ENCODE measurements around the gene SPATA19.
A peak's percentile ranks its signal among the peaks of the same experiment; 100 is the strongest.
"Not testable (repeated sequence)": the region's sequence is repeated elsewhere in the genome, so short reads cannot be mapped to it uniquely, and the experiment has no call there.

Gene SPATA19

DNA sequence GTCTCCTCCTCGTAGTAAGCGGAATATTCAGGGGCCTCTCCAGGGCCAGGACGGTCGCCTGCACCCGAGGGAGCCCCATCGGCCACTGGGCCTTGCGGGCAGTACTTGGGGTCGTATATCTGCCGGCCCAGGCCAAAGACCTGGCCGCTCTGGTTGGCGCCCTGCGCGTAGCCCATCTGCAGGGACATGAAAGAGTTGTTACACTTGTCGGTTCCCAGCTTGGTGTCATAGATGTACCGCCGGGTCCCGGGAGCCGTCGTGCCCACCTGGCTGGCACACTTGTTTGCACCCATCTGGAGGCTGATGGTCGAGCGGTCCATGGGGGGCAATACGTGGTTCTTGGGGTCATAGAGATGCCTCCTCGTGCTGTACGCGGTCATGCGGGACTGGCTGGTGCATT, 19.4 kb upstream of the SPATA19 start (continued):
- TF ChIP-seq, protein P1, sequence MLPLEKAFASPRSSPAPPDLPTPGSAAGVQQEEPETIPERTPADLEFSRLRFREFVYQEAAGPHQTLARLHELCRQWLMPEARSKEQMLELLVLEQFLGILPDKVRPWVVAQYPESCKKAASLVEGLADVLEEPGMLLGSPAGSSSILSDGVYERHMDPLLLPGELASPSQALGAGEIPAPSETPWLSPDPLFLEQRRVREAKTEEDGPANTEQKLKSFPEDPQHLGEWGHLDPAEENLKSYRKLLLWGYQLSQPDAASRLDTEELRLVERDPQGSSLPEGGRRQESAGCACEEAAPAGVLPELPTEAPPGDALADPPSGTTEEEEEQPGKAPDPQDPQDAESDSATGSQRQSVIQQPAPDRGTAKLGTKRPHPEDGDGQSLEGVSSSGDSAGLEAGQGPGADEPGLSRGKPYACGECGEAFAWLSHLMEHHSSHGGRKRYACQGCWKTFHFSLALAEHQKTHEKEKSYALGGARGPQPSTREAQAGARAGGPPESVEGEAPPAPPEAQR (tag by site-specific recombination; IDR thresholded peaks at IDR 0.05): no peak
- TF ChIP-seq BCL11B (tag by site-specific recombination; IDR thresholded peaks at IDR 0.05; ENCODE audit: low read depth): no peak
- no peak for TF ChIP-seq MEIS1 (CRISPR knock-in tag; IDR thresholded peaks at IDR 0.05; ENCODE audit: borderline replicate concordance)
- no peak for TF ChIP-seq MZF1 (tag by site-specific recombination; IDR thresholded peaks at IDR 0.05; ENCODE audit: borderline replicate concordance)
- TF ChIP-seq ZNF549 (tag by site-specific recombination; IDR thresholded peaks at IDR 0.05): no peak
- TF ChIP-seq SETDB1 (IDR thresholded peaks at IDR 0.05; ENCODE audit: insufficient read length, low read length): no peak
- TF ChIP-seq ZNF610 (tag by site-specific recombination; IDR thresholded peaks at IDR 0.05; ENCODE audit: borderline replicate concordance): no peak

DNA sequence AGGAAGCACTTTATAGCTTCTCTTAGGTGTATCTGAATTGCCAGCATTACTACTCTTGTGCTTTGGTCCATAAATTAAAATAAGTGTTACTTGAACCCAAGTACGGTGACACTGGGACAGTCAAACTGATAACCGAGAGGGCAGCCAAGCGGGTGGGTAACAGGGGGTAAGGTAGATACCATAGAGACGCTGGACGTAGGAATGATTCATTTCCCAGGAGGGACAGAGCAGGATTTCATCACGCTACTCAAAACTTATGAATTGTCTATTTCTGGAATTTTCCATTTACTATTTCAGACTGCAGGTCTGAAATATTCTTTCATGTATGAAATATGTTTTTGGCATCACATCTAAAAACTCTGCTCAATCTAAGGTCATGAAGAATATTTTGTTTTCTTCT, 14.8 kb upstream of the SPATA19 start:
- Histone ChIP-seq H3K36me3 (ENCODE audit: control insufficient read depth in 2 of 2, insufficient read depth in 1 of 2, low read length in 2 of 2) (no peaks in the 10 kb centered on the region), H3K9me3 (ENCODE audit: control insufficient read depth, insufficient read depth, low read depth, low read length) (no peaks in the 10 kb centered on the region), H3K4me1 (ENCODE audit: control insufficient read depth, insufficient read depth, low read length) (no peaks in the 10 kb centered on the region), H3K4me3 (ENCODE audit: low read depth, low read length) (no peak overlapping the region), H3K27ac (ENCODE audit: extremely low read depth, low read depth, low read length) (no peak overlapping the region)
- POLR2A ChIA-PET: no interaction called here
- no peak for TF ChIP-seq ZNF24 (tag by site-specific recombination; IDR thresholded peaks at IDR 0.05)
- TF ChIP-seq ZXDB (tag by site-specific recombination; IDR thresholded peaks at IDR 0.05): no peak
- TF ChIP-seq ZFP69B (tag by site-specific recombination; IDR thresholded peaks at IDR 0.05): no peak
- TF ChIP-seq ZNF510 (tag by site-specific recombination; IDR thresholded peaks at IDR 0.05; ENCODE audit: insufficient replicate concordance): no peak
- TF ChIP-seq GLI2 (tag by site-specific recombination; IDR thresholded peaks at IDR 0.05; ENCODE audit: borderline replicate concordance, low read depth): no peak
- CTCF ChIA-PET: interaction anchor here (0.7 kb wide), 1 partner anchor 46 kb away, joined by 4 read pairs; no protein-coding TSS in a partner anchor

DNA sequence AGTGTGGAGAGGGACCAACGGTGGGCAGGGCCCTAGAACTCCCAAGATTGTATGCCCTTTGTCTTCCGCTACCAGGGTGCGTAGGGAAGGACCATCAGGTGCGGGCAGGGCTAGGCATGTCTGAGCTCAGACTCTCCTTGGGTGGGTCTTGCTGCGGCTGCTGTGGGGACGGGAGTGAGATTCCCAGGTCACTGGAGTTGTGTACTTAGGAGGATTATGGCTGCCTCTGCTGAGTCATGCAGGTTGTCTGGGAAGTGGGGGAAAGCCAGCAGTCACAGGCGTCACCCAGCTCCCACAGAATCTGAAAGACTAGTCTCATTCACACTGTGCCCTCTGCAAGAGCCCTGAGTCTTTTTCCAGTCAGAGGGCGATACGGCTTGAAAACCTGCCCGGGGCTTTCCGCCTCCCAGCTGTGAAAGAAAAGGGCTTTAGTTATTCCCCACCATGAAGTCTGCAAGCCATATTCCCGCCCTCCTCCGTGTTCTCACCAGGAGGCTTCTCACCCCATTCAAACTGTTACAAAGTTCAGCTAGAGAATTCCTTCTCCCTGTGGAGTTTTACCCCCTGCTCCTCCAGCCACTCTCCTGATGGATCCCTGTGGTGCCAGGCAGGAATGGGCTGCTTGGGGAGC, 9.1 kb upstream of the SPATA19 start:
- H3K9me3 ChIP-seq (ENCODE audit: control insufficient read depth, insufficient read depth, low read depth, low read length); H3K36me3 ChIP-seq (ENCODE audit: control insufficient read depth in 2 of 2, insufficient read depth in 1 of 2, low read length in 2 of 2); H3K4me3 ChIP-seq (ENCODE audit: low read depth, low read length); H3K4me1 ChIP-seq (ENCODE audit: control insufficient read depth, insufficient read depth, low read length); H3K27ac ChIP-seq (ENCODE audit: extremely low read depth, low read depth, low read length); POLR2A ChIA-PET: not testable (repeated sequence)
- CTCF ChIA-PET: interaction anchor here (0.7 kb wide), 1 partner anchor 775 kb away, joined by 3 read pairs; no protein-coding TSS in a partner anchor
- TF ChIP-seq, protein P2, sequence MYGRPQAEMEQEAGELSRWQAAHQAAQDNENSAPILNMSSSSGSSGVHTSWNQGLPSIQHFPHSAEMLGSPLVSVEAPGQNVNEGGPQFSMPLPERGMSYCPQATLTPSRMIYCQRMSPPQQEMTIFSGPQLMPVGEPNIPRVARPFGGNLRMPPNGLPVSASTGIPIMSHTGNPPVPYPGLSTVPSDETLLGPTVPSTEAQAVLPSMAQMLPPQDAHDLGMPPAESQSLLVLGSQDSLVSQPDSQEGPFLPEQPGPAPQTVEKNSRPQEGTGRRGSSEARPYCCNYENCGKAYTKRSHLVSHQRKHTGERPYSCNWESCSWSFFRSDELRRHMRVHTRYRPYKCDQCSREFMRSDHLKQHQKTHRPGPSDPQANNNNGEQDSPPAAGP (tag by site-specific recombination; IDR thresholded peaks at IDR 0.05): 0 out of 2 replicates have a peak, but pooled peaks have one; percentile 21
- TF ChIP-seq ZIC2 (tag by site-specific recombination; IDR thresholded peaks at IDR 0.05): peak; percentile 97

DNA sequence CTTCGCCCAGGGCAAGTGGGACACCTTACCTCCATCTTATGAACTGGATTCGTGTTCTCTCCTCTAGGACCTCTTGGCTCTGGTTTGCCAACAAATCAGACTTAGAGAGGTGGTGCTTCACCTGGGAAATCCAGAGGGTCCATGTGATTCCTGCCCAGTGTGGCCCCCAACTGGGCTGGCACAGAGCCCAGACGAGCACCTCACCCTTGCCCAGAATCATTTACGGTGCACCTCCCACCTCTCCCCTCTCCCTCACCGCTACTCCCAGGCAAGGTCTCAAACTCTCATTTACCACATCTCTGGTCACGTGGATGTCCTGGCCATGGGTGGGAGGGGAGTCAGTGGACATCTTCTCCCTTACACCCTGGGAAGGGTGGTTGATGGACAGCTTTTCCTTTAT, 1.1 kb downstream of the SPATA19 start:
- ChIA-PET CTCF (interaction anchor here (1.8 kb wide), 1 partner anchor 9 kb away, joined by 8 read pairs; no protein-coding TSS in a partner anchor), POLR2A (no interaction called here)
- Histone ChIP-seq H3K4me1 (ENCODE audit: control insufficient read depth, insufficient read depth, low read length) (no peaks in the 10 kb centered on the region), H3K4me3 (ENCODE audit: low read depth, low read length) (no peak overlapping the region), H3K27ac (ENCODE audit: extremely low read depth, low read depth, low read length) (no peak overlapping the region), H3K9me3 (ENCODE audit: control insufficient read depth, insufficient read depth, low read depth, low read length) (no peaks in the 10 kb centered on the region), H3K36me3 (ENCODE audit: control insufficient read depth in 2 of 2, insufficient read depth in 1 of 2, low read length in 2 of 2) (no peaks in the 10 kb centered on the region)
- TF ChIP-seq, protein P3, sequence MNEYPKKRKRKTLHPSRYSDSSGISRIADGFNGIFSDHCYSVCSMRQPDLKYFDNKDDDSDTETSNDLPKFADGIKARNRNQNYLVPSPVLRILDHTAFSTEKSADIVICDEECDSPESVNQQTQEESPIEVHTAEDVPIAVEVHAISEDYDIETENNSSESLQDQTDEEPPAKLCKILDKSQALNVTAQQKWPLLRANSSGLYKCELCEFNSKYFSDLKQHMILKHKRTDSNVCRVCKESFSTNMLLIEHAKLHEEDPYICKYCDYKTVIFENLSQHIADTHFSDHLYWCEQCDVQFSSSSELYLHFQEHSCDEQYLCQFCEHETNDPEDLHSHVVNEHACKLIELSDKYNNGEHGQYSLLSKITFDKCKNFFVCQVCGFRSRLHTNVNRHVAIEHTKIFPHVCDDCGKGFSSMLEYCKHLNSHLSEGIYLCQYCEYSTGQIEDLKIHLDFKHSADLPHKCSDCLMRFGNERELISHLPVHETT (tag by site-specific recombination; IDR thresholded peaks at IDR 0.05): no peak
- TF ChIP-seq ZNF558 (tag by site-specific recombination; IDR thresholded peaks at IDR 0.05) (no peak), ZNF37A (tag by site-specific recombination; IDR thresholded peaks at IDR 0.05) (no peak), ZNF138 (tag by site-specific recombination; IDR thresholded peaks at IDR 0.05; ENCODE audit: borderline replicate concordance) (no peak), ZNF155 (tag by site-specific recombination; IDR thresholded peaks at IDR 0.05) (no peak), ZNF473 (tag by site-specific recombination; IDR thresholded peaks at IDR 0.05) (no peak)
- TF ChIP-seq, protein P4, sequence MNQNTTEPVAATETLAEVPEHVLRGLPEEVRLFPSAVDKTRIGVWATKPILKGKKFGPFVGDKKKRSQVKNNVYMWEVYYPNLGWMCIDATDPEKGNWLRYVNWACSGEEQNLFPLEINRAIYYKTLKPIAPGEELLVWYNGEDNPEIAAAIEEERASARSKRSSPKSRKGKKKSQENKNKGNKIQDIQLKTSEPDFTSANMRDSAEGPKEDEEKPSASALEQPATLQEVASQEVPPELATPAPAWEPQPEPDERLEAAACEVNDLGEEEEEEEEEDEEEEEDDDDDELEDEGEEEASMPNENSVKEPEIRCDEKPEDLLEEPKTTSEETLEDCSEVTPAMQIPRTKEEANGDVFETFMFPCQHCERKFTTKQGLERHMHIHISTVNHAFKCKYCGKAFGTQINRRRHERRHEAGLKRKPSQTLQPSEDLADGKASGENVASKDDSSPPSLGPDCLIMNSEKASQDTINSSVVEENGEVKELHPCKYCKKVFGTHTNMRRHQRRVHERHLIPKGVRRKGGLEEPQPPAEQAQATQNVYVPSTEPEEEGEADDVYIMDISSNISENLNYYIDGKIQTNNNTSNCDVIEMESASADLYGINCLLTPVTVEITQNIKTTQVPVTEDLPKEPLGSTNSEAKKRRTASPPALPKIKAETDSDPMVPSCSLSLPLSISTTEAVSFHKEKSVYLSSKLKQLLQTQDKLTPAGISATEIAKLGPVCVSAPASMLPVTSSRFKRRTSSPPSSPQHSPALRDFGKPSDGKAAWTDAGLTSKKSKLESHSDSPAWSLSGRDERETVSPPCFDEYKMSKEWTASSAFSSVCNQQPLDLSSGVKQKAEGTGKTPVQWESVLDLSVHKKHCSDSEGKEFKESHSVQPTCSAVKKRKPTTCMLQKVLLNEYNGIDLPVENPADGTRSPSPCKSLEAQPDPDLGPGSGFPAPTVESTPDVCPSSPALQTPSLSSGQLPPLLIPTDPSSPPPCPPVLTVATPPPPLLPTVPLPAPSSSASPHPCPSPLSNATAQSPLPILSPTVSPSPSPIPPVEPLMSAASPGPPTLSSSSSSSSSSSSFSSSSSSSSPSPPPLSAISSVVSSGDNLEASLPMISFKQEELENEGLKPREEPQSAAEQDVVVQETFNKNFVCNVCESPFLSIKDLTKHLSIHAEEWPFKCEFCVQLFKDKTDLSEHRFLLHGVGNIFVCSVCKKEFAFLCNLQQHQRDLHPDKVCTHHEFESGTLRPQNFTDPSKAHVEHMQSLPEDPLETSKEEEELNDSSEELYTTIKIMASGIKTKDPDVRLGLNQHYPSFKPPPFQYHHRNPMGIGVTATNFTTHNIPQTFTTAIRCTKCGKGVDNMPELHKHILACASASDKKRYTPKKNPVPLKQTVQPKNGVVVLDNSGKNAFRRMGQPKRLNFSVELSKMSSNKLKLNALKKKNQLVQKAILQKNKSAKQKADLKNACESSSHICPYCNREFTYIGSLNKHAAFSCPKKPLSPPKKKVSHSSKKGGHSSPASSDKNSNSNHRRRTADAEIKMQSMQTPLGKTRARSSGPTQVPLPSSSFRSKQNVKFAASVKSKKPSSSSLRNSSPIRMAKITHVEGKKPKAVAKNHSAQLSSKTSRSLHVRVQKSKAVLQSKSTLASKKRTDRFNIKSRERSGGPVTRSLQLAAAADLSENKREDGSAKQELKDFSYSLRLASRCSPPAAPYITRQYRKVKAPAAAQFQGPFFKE (tag by site-specific recombination; IDR thresholded peaks at IDR 0.05; ENCODE audit: borderline replicate concordance): no peak

All from HEK293 (cell line).